ACC112 (cell line): Measurements from ENCODE around the gene SPTA1.

Source experiments
- H2AFZ ChIP-seq: fragments of 200-600 bp; sonication (generic); one replicate; pipeline ENCODE4 v1.6.0; 2017; ENCODE audit warnings: antibody characterized with exemption, low read length; ENCODE audit not compliant: unreplicated experiment
- H3K27ac ChIP-seq: fragments of 200-600 bp; sonication (generic); 2 replicates; pipeline ENCODE4 v1.5.1; 2014; ENCODE audit warnings: low read depth, mild to moderate bottlenecking, antibody characterized with exemption, low read length, moderate library complexity
- H3K27me3 ChIP-seq: fragments of 200-600 bp; sonication (generic); 2 replicates; pipeline ENCODE4 v1.6.1; 2014; ENCODE audit warnings: mild to moderate bottlenecking, antibody characterized with exemption, low read length, moderate library complexity, mixed read lengths; ENCODE audit not compliant: insufficient read depth
- H3K36me3 ChIP-seq: fragments of 200-600 bp; sonication (generic); 2 replicates; pipeline ENCODE4 v1.6.1; 2016; ENCODE audit warnings: mild to moderate bottlenecking, antibody characterized with exemption, low read length, moderate library complexity, mixed read lengths; ENCODE audit not compliant: insufficient read depth
- H3K4me1 ChIP-seq: fragments of 200-600 bp; sonication (generic); one replicate; pipeline ENCODE4 v1.6.1; 2016; ENCODE audit warnings: low read length, mixed read lengths; ENCODE audit not compliant: insufficient read depth, unreplicated experiment, control insufficient read depth
- H3K4me3 ChIP-seq: fragments of 200-600 bp; sonication (generic); 2 replicates; pipeline ENCODE4 v1.5.1; 2014; ENCODE audit warnings: mild to moderate bottlenecking, low read depth, low read length
- H3K79me2 ChIP-seq: fragments of 200-600 bp; sonication (generic); one replicate; pipeline ENCODE4 v1.6.0; 2016; ENCODE audit warnings: low read length; ENCODE audit not compliant: control insufficient read depth, unreplicated experiment, insufficient read depth

The SPTA1 gene

GRCh38 chr1:158649052-158649451 lies 37.5 kb downstream of the SPTA1 start:
- H3K79me2 ChIP-seq = no peaks in the 10 kb centered on the region
- H3K27ac ChIP-seq = no peak overlapping the region
- H3K36me3 ChIP-seq = no peaks in the 10 kb centered on the region
- no peaks in the 10 kb centered on the region for H3K4me1 ChIP-seq
- H3K4me3 ChIP-seq = no peak overlapping the region
- H2AFZ ChIP-seq = no peak overlapping the region
- no peaks in the 10 kb centered on the region for H3K27me3 ChIP-seq

GRCh38 chr1:158646465-158646864 lies 40.0 kb downstream of the SPTA1 start:
- H3K27ac ChIP-seq = no peak overlapping the region

GRCh38 chr1:158644449-158644848 lies 42.1 kb downstream of the SPTA1 start:
- no peak overlapping the region for H2AFZ ChIP-seq
- no peaks in the 10 kb centered on the region for H3K4me1 ChIP-seq
- no peaks in the 10 kb centered on the region for H3K27me3 ChIP-seq
- H3K79me2 ChIP-seq = no peaks in the 10 kb centered on the region
- H3K4me3 ChIP-seq = no peak overlapping the region
- no peak overlapping the region for H3K27ac ChIP-seq
- H3K36me3 ChIP-seq = no peaks in the 10 kb centered on the region

More at GRCh38 chr1:158646465-158646864, 40.0 kb downstream of the SPTA1 start:
- Histone ChIP-seq H3K36me3 (no peaks in the 10 kb centered on the region), H3K4me1 (no peaks in the 10 kb centered on the region), H3K27me3 (no peaks in the 10 kb centered on the region), H2AFZ (no peak overlapping the region), H3K79me2 (no peaks in the 10 kb centered on the region), H3K4me3 (no peak overlapping the region)

GRCh38 chr1:158638904-158639303 lies 47.6 kb downstream of the SPTA1 start:
- H3K79me2 ChIP-seq = no peaks in the 10 kb centered on the region
- no peak overlapping the region for H3K27ac ChIP-seq
- H2AFZ ChIP-seq = no peak overlapping the region
- H3K4me1 ChIP-seq = no peaks in the 10 kb centered on the region
- no peaks in the 10 kb centered on the region for H3K27me3 ChIP-seq
- H3K4me3 ChIP-seq = no peak overlapping the region
- H3K36me3 ChIP-seq = no peaks in the 10 kb centered on the region

GRCh38 chr1:158638146-158638545 lies 48.4 kb downstream of the SPTA1 start:
- no peaks in the 10 kb centered on the region for H3K36me3 ChIP-seq
- no peaks in the 10 kb centered on the region for H3K79me2 ChIP-seq
- no peak overlapping the region for H3K4me3 ChIP-seq
- H3K4me1 ChIP-seq = no peaks in the 10 kb centered on the region
- no peak overlapping the region for H2AFZ ChIP-seq
- no peaks in the 10 kb centered on the region for H3K27me3 ChIP-seq
- no peak overlapping the region for H3K27ac ChIP-seq

GRCh38 chr1:158613764-158614163 lies 72.8 kb downstream of the SPTA1 start:
- H3K36me3 ChIP-seq = no peaks in the 10 kb centered on the region
- H3K27me3 ChIP-seq = no peaks in the 10 kb centered on the region
- no peaks in the 10 kb centered on the region for H3K79me2 ChIP-seq
- H3K27ac ChIP-seq = no peak overlapping the region
- H2AFZ ChIP-seq = no peak overlapping the region
- no peaks in the 10 kb centered on the region for H3K4me1 ChIP-seq
- H3K4me3 ChIP-seq = no peak overlapping the region

GRCh38 chr1:158611916-158612315 lies 74.6 kb downstream of the SPTA1 start:
- H3K4me1 ChIP-seq = no peaks in the 10 kb centered on the region
- H3K27me3 ChIP-seq = no peaks in the 10 kb centered on the region
- H3K4me3 ChIP-seq = no peak overlapping the region

GRCh38 chr1:158607296-158607695 lies 79.2 kb downstream of the SPTA1 start:
- no peaks in the 10 kb centered on the region for H3K27me3 ChIP-seq
- no peak overlapping the region for H3K4me3 ChIP-seq
- no peaks in the 10 kb centered on the region for H3K4me1 ChIP-seq
- no peaks in the 10 kb centered on the region for H3K36me3 ChIP-seq
- no peak overlapping the region for H3K27ac ChIP-seq
- H3K79me2 ChIP-seq = no peaks in the 10 kb centered on the region
- no peak overlapping the region for H2AFZ ChIP-seq

More at GRCh38 chr1:158611916-158612315, 74.6 kb downstream of the SPTA1 start:
- H3K79me2 ChIP-seq = no peaks in the 10 kb centered on the region
- no peak overlapping the region for H3K27ac ChIP-seq
- H3K36me3 ChIP-seq = no peaks in the 10 kb centered on the region
- no peak overlapping the region for H2AFZ ChIP-seq

- no peaks in the 10 kb centered on the region for H3K4me1 ChIP-seq
- no peaks in the 10 kb centered on the region for H3K36me3 ChIP-seq
- H3K27me3 ChIP-seq = no peaks in the 10 kb centered on the region
- H3K4me3 ChIP-seq = no peak within 1 kb of the TSS
- H2AFZ ChIP-seq = no peak within 1 kb of the TSS
- no peaks in the 10 kb centered on the region for H3K79me2 ChIP-seq
- no peak within 1 kb of the TSS for H3K27ac ChIP-seq
Measured at GRCh38 chr1:158604968-158605367, 81.5 kb downstream of the SPTA1 start, which contains the start of gene OR10Z1. Gene OR10Z1, plus strand, starts transcription at chr1:158605268. Its CDS starts 1,171 bp downstream, at chr1:158606439.

- no peaks in the 10 kb centered on the region for H3K4me1 ChIP-seq
- H3K36me3 ChIP-seq = no peaks in the 10 kb centered on the region
- H3K27ac ChIP-seq = no peak overlapping the region
- no peaks in the 10 kb centered on the region for H3K27me3 ChIP-seq
- H3K79me2 ChIP-seq = no peaks in the 10 kb centered on the region
- H2AFZ ChIP-seq = no peak overlapping the region
- H3K4me3 ChIP-seq = no peak overlapping the region
Measured at GRCh38 chr1:158600735-158601134, 85.8 kb downstream of the SPTA1 start.

- H3K79me2 ChIP-seq = no peaks in the 10 kb centered on the region
- H3K36me3 ChIP-seq = no peaks in the 10 kb centered on the region
- no peak overlapping the region for H2AFZ ChIP-seq
Measured at GRCh38 chr1:158586942-158587341, 99.6 kb downstream of the SPTA1 start.

More at GRCh38 chr1:158586942-158587341, 99.6 kb downstream of the SPTA1 start:
- no peaks in the 10 kb centered on the region for H3K27me3 ChIP-seq
- H3K4me1 ChIP-seq = no peaks in the 10 kb centered on the region
- no peak overlapping the region for H3K27ac ChIP-seq
- no peak overlapping the region for H3K4me3 ChIP-seq
